ENCODE measurements around the gene MAPK1. TPM values are rescaled to one million over a fixed set of nuclear protein-coding genes. Genes with fewer than 3 reads are reported as not detected.
"Not testable (repeated sequence)": the region's sequence is repeated elsewhere in the genome, so short reads cannot be mapped to it uniquely, and the experiment has no call there.

The MAPK1 gene
- total RNA-seq, 1 donor from 2014 or later, result 44.4 TPM

GRCh38 chr22:21758091-21758864, 109.2 kb downstream of the MAPK1 start:
- peak; percentile 17 to 44 for DNase-seq (ENCODE audit: low read depth in 2 of 2)

GRCh38 chr22:21755851-21756284, 111.6 kb downstream of the MAPK1 start:
- DNase-seq (ENCODE audit: low read depth in 2 of 2), result peak; percentile 33 to 74

DNA sequence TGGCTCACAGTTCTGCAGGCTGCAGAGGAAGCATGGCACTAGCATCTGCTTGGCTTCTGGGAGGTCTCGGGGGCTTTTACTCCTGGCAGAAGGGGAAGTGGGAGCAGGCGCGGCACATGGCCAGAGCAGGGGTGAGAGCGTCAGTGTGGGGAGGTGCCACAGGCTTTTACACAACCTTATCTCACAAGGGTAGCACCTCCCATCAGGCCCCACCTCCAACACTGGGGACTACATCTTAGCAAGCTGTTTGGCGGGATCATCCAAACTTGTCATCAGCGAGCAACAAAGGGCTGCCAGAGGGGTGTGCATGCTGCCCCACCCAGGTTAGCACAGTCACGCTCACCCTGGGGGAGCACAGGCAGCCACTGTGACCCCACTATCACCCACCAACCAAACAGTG, 112.9 kb downstream of the MAPK1 start:
- DNase-seq (ENCODE audit: low read depth in 2 of 2), result no peak

- DNase-seq (ENCODE audit: low read depth in 2 of 2), result no peak
Measured at GRCh38 chr22:21753374-21754111, 113.9 kb downstream of the MAPK1 start.

DNA sequence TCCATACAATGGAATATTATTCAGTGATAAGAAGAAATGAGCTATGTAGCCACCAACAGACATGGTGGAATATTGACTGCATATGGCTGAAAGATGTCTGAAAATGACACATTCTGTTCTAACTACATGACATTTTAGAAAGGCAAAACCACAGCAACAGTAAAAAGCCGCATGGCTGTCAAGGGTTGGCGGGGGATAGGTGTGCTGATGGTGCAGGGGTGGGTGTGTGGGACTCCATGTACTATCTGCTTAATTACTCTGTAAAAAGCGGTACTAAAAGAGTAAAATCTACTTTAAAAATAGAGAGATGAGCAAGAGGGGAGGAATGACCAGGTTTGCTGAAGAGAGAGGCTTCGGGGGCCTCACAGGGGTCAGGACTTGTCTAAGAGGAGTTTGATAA, 115.2 kb downstream of the MAPK1 start:
- no peak for DNase-seq (ENCODE audit: low read depth in 2 of 2)

GRCh38 chr22:21745948-21746347, 121.5 kb downstream of the MAPK1 start:
- no peak for DNase-seq (ENCODE audit: low read depth in 2 of 2)

DNA sequence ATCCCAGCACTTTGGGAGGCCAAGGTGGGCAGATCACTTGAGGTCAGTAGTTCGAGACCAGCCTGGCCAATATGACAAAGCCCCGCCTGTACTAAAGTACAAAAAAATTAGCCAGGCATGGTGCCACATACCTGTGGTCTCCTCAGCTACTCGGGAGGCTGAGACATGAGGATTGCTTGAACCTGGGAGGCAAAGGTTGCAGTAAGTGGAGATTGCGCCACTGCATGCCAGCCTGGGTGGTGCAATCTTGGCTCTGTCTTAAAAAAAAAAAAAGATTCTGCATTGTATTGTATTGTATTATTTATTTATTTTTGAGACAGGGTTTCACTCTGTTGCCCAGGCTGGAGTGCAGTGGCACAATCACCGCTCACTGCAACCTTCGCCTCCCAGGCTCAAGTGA, 122.5 kb downstream of the MAPK1 start:
- not testable (repeated sequence) for DNase-seq (ENCODE audit: low read depth in 2 of 2)

GRCh38 chr22:21741790-21742189, 125.7 kb downstream of the MAPK1 start:
- DNase-seq (ENCODE audit: low read depth in 2 of 2), result no peak

- DNase-seq (ENCODE audit: low read depth in 2 of 2), result no peak
Measured at GRCh38 chr22:21741059-21741458, 126.4 kb downstream of the MAPK1 start.

- DNase-seq (ENCODE audit: low read depth in 2 of 2), result no peak
Measured at GRCh38 chr22:21739828-21740377, 127.5 kb downstream of the MAPK1 start.

GRCh38 chr22:21738966-21739365, 128.5 kb downstream of the MAPK1 start:
- DNase-seq (ENCODE audit: low read depth in 2 of 2), result no peak

- DNase-seq (ENCODE audit: low read depth in 2 of 2), result no peak
Measured at GRCh38 chr22:21738081-21738480, 129.4 kb downstream of the MAPK1 start.

- DNase-seq (ENCODE audit: low read depth in 2 of 2), result no peak
Measured at GRCh38 chr22:21736948-21737347, 130.5 kb downstream of the MAPK1 start.

GRCh38 chr22:21736084-21736642, 131.3 kb downstream of the MAPK1 start:
- DNase-seq (ENCODE audit: low read depth in 2 of 2), result no peak

GRCh38 chr22:21735200-21736083, 132.0 kb downstream of the MAPK1 start, which contains the start of gene YPEL1:
TSS of gene YPEL1 (minus strand) at chr22:21735794. CDS start at chr22:21710744, 25,050 bp downstream.
- peak; percentile 98 for DNase-seq (ENCODE audit: low read depth in 2 of 2)

GRCh38 chr22:21734540-21735199, 132.8 kb downstream of the MAPK1 start:
- DNase-seq (ENCODE audit: low read depth in 2 of 2), result peak in 1 of 2 donors; percentile 16

DNA sequence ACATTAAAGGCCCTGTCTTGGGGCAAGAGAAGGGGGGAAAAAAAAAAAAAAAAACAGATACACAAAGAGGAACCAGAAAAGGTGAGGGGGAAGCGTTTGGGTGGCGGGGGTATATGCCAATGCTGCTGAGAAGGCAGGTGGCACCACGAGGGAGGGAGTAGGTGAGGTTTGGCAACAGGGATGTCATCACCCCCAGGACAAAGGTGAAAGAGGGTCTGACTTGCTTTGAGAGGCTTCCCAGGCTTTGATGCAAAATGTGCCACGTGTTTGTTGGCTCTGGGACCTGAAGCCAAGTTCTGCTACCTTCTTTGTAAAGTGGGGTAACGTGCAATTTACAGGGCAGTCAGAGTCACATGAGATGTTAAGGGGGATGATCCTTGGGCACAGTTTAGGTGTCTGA, 135.9 kb downstream of the MAPK1 start:
- no peak for DNase-seq (ENCODE audit: low read depth in 2 of 2)

DNA sequence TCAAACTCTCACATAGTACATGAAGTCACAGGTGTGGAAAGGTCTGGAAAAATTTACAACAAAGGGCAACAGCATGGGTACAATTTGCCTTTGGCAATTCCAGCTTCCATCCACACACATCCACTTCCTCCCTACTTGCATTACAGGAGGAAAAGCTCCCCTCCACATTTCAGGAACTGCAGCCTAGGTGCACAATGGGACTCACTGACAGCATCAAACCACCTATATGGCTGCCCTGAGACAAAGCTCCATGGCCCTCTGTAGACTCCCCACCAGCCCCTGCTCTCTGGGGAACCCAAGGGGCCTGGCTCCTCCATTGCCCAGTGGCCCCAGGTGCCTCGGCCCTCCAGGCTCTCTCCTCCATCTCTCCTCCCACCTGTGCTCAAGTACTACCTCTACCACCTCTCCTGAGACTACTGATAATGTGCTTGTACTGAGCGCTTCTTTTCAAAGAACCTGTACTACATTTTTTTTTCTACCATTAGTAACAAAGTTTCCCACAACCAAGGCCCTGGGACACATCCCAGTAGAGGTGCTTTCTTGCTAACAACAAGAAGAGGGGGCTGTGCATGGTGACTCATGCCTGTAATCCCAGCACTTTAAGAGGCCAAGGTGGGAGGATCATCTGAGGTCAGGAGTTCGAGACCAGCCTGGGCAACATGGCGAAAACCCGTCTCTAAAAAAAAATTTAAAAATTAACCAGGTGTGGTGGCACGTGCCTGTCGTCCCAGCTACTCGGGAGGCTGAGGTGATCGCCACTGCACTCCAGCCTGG, 136.7 kb downstream of the MAPK1 start:
- DNase-seq (ENCODE audit: low read depth in 2 of 2), result no peak

DNA sequence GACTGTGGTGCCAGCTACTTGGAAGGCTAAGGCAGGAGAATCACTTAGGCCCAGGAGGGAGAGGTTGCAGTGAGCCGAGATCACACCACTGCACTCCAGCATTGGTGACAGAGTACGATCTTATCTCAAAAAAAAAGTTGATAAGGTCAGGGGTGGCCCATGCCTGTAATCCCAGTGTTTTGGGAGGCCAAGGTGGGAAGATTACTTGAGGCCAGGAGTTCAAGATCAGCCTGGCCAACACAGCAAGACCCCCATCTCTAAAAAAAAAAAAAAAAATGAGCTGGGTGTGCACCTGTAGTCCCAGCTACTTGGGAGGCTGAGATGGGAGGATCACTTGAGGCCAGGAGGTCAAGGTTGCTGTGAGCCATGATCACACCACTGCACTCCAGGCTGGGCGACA, 138.3 kb downstream of the MAPK1 start:
- DNase-seq (ENCODE audit: low read depth in 2 of 2), result not testable (repeated sequence)

GRCh38 chr22:21728270-21728669, 139.2 kb downstream of the MAPK1 start:
- DNase-seq (ENCODE audit: low read depth in 2 of 2), result no peak

Data from lung microvascular endothelial cell (primary cell).